Sigmoid colon (tissue), 4 donors: ENCODE results near the gene DNAH6.

Experiments
- EP300 ChIP-seq, 4 donors: sonication (generic); formaldehyde crosslinking; IDR thresholded peaks; one replicate each; pipeline ENCODE4 v1.6.1; 2017; ENCODE audit warnings: antibody characterized with exemption in 4 of 4
- POLR2A ChIP-seq, 2 donors: fragments of 450-650 bp; IDR thresholded peaks; one replicate each; pipeline ENCODE4 v1.6.1; 2016; ENCODE audit warnings: antibody characterized with exemption in 2 of 2, mild to moderate bottlenecking in 2 of 2, moderate library complexity in 2 of 2
- TF ChIP-seq, protein P1 (sequence below), 4 experiments: fragments of 450-650 bp in 3 of 4; fragments of 200-600 bp in 1 of 4; IDR thresholded peaks; one replicate each; pipeline ENCODE4 v1.5.1; 2016 to 2019; ENCODE audit warnings: antibody characterized with exemption in 4 of 4, mild to moderate bottlenecking in 3 of 4, moderate library complexity in 2 of 4

DNA sequence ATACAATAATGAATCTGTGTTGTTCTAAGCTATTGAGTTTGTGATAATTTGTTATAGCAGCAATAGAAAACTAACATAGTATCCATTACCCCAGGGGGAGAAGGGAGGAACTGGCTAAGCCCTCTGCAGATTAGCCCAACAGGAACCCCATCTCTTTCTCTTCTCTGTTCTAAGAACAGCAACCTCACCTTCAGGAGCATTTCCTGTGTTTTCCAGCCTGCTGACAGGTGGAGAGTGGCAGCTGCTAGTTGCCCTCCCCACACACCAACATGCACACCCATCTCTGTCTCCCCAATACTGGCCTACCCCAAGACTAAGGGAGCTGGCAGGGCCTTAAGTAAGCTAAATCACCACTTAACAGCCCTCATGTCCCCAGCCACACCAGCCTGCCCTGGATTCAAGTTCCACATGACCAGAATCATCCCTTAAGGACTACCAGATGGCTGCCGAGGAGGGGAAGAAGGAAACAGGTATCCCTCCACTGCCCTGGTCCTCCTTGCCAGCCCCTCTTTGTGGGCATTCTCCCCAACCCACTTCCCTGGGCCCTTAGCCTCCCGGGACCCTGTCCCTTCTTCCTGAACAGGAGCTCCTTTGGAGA lies 311.8 kb downstream of the DNAH6 start:
- TF ChIP-seq, protein P1, sequence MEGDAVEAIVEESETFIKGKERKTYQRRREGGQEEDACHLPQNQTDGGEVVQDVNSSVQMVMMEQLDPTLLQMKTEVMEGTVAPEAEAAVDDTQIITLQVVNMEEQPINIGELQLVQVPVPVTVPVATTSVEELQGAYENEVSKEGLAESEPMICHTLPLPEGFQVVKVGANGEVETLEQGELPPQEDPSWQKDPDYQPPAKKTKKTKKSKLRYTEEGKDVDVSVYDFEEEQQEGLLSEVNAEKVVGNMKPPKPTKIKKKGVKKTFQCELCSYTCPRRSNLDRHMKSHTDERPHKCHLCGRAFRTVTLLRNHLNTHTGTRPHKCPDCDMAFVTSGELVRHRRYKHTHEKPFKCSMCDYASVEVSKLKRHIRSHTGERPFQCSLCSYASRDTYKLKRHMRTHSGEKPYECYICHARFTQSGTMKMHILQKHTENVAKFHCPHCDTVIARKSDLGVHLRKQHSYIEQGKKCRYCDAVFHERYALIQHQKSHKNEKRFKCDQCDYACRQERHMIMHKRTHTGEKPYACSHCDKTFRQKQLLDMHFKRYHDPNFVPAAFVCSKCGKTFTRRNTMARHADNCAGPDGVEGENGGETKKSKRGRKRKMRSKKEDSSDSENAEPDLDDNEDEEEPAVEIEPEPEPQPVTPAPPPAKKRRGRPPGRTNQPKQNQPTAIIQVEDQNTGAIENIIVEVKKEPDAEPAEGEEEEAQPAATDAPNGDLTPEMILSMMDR (IDR thresholded peaks at IDR 0.05): no peak
- no peak for TF ChIP-seq POLR2A (IDR thresholded peaks at IDR 0.05)
- TF ChIP-seq EP300 (IDR thresholded peaks at IDR 0.05): no peak
